ENCODE measurements around the gene FBXL7. TPM values are rescaled to one million over a fixed set of nuclear protein-coding genes. Genes with fewer than 3 reads are reported as not detected.

Gene FBXL7
- total and polyA plus RNA-seq, 2 experiments from 2014 or later = 3.2 to 7.5 TPM

- Histone ChIP-seq H3F3A (ENCODE audit: insufficient read depth) (no peaks in the 10 kb centered on the region), H3K4me1 (ENCODE audit: insufficient read depth) (peaks cover 1% of the 10 kb centered on the region; the same call in 1 of the 2 replicates), H3K4me3 (no peak overlapping the region), H2AFZ (no peak overlapping the region), H3K27me3 (replicated peaks; ENCODE audit: insufficient read depth) (no peaks in the 10 kb centered on the region), H4K20me1 (ENCODE audit: insufficient read depth) (no peaks in the 10 kb centered on the region), H3K4me2 (ENCODE audit: unreplicated experiment) (no peak overlapping the region), H3K79me2 (ENCODE audit: insufficient read depth) (peaks cover 29% of the 10 kb centered on the region), H3K36me3 (ENCODE audit: low read depth) (no peaks in the 10 kb centered on the region), H3K9me2 (ENCODE audit: insufficient read depth) (no peaks in the 10 kb centered on the region), H3K27ac (no peak overlapping the region), H3K9ac (no peak overlapping the region), H3K9me3 (ENCODE audit: low read depth) (no peaks in the 10 kb centered on the region)
- in situ Hi-C loops (cut with MboI) = no loop called here
- no peak for TF ChIP-seq EZH2phosphoT487 (IDR thresholded peaks at IDR 0.05; ENCODE audit: insufficient read depth, low read depth)
- no peak for TF ChIP-seq EZH2 (IDR thresholded peaks at IDR 0.05; ENCODE audit: insufficient read depth, poor library complexity, severe bottlenecking)
- 55 to 65% methylated on average over 5 of the region's 5 CpGs for WGBS, 2 experiments (ENCODE audit: low coverage in 1 of 2, low lambda C conversion rate in 2 of 2, missing lambda C conversion rate in 2 of 2)
- no peak for DNase-seq
These were observed 285.6 kb downstream of the FBXL7 start for GRCh38 chr5:15785531-15785981.

GRCh38 chr5:15786326-15786725, 286.3 kb downstream of the FBXL7 start:
- DNase-seq = no peak
- Histone ChIP-seq H4K20me1 (ENCODE audit: insufficient read depth) (no peaks in the 10 kb centered on the region), H3K4me2 (ENCODE audit: unreplicated experiment) (no peak overlapping the region), H3F3A (ENCODE audit: insufficient read depth) (0 out of 2 replicates have a peak, but pooled peaks cover 1% of the 10 kb centered on the region), H3K79me2 (ENCODE audit: insufficient read depth) (peaks cover 29% of the 10 kb centered on the region), H3K27ac (no peak overlapping the region), H3K36me3 (ENCODE audit: low read depth) (no peaks in the 10 kb centered on the region), H3K4me1 (ENCODE audit: insufficient read depth) (peaks cover 9% of the 10 kb centered on the region), H3K9me3 (ENCODE audit: low read depth) (no peaks in the 10 kb centered on the region), H3K9ac (no peak overlapping the region), H3K27me3 (replicated peaks; ENCODE audit: insufficient read depth) (no peaks in the 10 kb centered on the region), H3K4me3 (no peak overlapping the region), H3K9me2 (ENCODE audit: insufficient read depth) (no peaks in the 10 kb centered on the region), H2AFZ (no peak overlapping the region)
- in situ Hi-C loops (cut with MboI) = no loop called here
- TF ChIP-seq EZH2 (IDR thresholded peaks at IDR 0.05; ENCODE audit: insufficient read depth, poor library complexity, severe bottlenecking) (no peak), EZH2phosphoT487 (IDR thresholded peaks at IDR 0.05; ENCODE audit: insufficient read depth, low read depth) (no peak)

- Histone ChIP-seq H2AFZ (no peak overlapping the region), H3K36me3 (ENCODE audit: low read depth) (no peaks in the 10 kb centered on the region), H3K9me2 (ENCODE audit: insufficient read depth) (no peaks in the 10 kb centered on the region), H3K27me3 (replicated peaks; ENCODE audit: insufficient read depth) (no peaks in the 10 kb centered on the region), H3F3A (ENCODE audit: insufficient read depth) (0 out of 2 replicates have a peak, but pooled peaks cover 6% of the 10 kb centered on the region), H3K9ac (no peak overlapping the region), H3K79me2 (ENCODE audit: insufficient read depth) (peaks cover 26% of the 10 kb centered on the region), H3K27ac (no peak overlapping the region), H3K9me3 (ENCODE audit: low read depth) (no peaks in the 10 kb centered on the region), H3K4me2 (ENCODE audit: unreplicated experiment) (no peak overlapping the region), H4K20me1 (ENCODE audit: insufficient read depth) (no peaks in the 10 kb centered on the region), H3K4me1 (ENCODE audit: insufficient read depth) (peaks cover 15% of the 10 kb centered on the region), H3K4me3 (no peak overlapping the region)
- DNase-seq = no peak
- 46 to 55% methylated on average over 5 of the region's 5 CpGs for WGBS, 2 experiments (ENCODE audit: low coverage in 1 of 2, low lambda C conversion rate in 2 of 2, missing lambda C conversion rate in 2 of 2)
- in situ Hi-C loops (cut with MboI) = no loop called here
- no peak for TF ChIP-seq EZH2 (IDR thresholded peaks at IDR 0.05; ENCODE audit: insufficient read depth, poor library complexity, severe bottlenecking)
- TF ChIP-seq EZH2phosphoT487 (IDR thresholded peaks at IDR 0.05; ENCODE audit: insufficient read depth, low read depth) = no peak
These were observed 286.9 kb downstream of the FBXL7 start for GRCh38 chr5:15786884-15787283.

GRCh38 chr5:15787681-15788080, 287.7 kb downstream of the FBXL7 start:
- in situ Hi-C loops (cut with MboI) = no loop called here

GRCh38 chr5:15789642-15790041, 289.7 kb downstream of the FBXL7 start:
- H3K9me2 ChIP-seq (ENCODE audit: insufficient read depth) = no peaks in the 10 kb centered on the region
- H4K20me1 ChIP-seq (ENCODE audit: insufficient read depth) = no peaks in the 10 kb centered on the region
- no peak overlapping the region for H3K27ac ChIP-seq
- in situ Hi-C loops (cut with MboI) = no loop called here
- 75 to 76% methylated on average over 4 of the region's 4 CpGs for WGBS, 2 experiments (ENCODE audit: low coverage in 1 of 2, low lambda C conversion rate in 2 of 2, missing lambda C conversion rate in 2 of 2)
- DNase-seq = peak; percentile 23
- TF ChIP-seq EZH2phosphoT487 (IDR thresholded peaks at IDR 0.05; ENCODE audit: insufficient read depth, low read depth) (no peak), EZH2 (IDR thresholded peaks at IDR 0.05; ENCODE audit: insufficient read depth, poor library complexity, severe bottlenecking) (no peak)
- no peaks in the 10 kb centered on the region for H3K27me3 ChIP-seq (replicated peaks; ENCODE audit: insufficient read depth)
- no peak overlapping the region for H2AFZ ChIP-seq
- H3K9ac ChIP-seq = no peak overlapping the region
- no peaks in the 10 kb centered on the region for H3K9me3 ChIP-seq (ENCODE audit: low read depth)
- H3K4me3 ChIP-seq = no peak overlapping the region
- no peaks in the 10 kb centered on the region for H3K36me3 ChIP-seq (ENCODE audit: low read depth)
- H3K79me2 ChIP-seq (ENCODE audit: insufficient read depth) = 0 out of 2 replicates have a peak, but pooled peaks cover 12% of the 10 kb centered on the region
- H3K4me2 ChIP-seq (ENCODE audit: unreplicated experiment) = no peak overlapping the region
- H3K4me1 ChIP-seq (ENCODE audit: insufficient read depth) = peaks cover 22% of the 10 kb centered on the region
- peaks cover 13% of the 10 kb centered on the region; the same call in 1 of the 2 replicates for H3F3A ChIP-seq (ENCODE audit: insufficient read depth)

More at GRCh38 chr5:15787681-15788080, 287.7 kb downstream of the FBXL7 start:
- WGBS, 2 experiments (ENCODE audit: low coverage in 1 of 2, low lambda C conversion rate in 2 of 2, missing lambda C conversion rate in 2 of 2) = 83 to 85% methylated on average over 2 of the region's 2 CpGs
- H3K4me2 ChIP-seq (ENCODE audit: unreplicated experiment) = no peak overlapping the region
- H3F3A ChIP-seq (ENCODE audit: insufficient read depth) = peaks cover 13% of the 10 kb centered on the region; the same call in 1 of the 2 replicates
- TF ChIP-seq EZH2phosphoT487 (IDR thresholded peaks at IDR 0.05; ENCODE audit: insufficient read depth, low read depth) (no peak), EZH2 (IDR thresholded peaks at IDR 0.05; ENCODE audit: insufficient read depth, poor library complexity, severe bottlenecking) (no peak)
- H3K9me3 ChIP-seq (ENCODE audit: low read depth) = no peaks in the 10 kb centered on the region
- no peak overlapping the region for H3K4me3 ChIP-seq
- no peak for DNase-seq
- H3K4me1 ChIP-seq (ENCODE audit: insufficient read depth) = peaks cover 20% of the 10 kb centered on the region
- no peaks in the 10 kb centered on the region for H3K9me2 ChIP-seq (ENCODE audit: insufficient read depth)
- no peak overlapping the region for H2AFZ ChIP-seq
- peaks cover 19% of the 10 kb centered on the region for H3K79me2 ChIP-seq (ENCODE audit: insufficient read depth)
- H3K36me3 ChIP-seq (ENCODE audit: low read depth) = no peaks in the 10 kb centered on the region
- H3K27me3 ChIP-seq (replicated peaks; ENCODE audit: insufficient read depth) = no peaks in the 10 kb centered on the region
- H3K9ac ChIP-seq = no peak overlapping the region
- H4K20me1 ChIP-seq (ENCODE audit: insufficient read depth) = no peaks in the 10 kb centered on the region
- no peak overlapping the region for H3K27ac ChIP-seq

Measured in GM23248 (cell line).